Activated CD4-positive, alpha-beta T cell treated with anti-CD3 and anti-CD28 coated beads, Interleukin-10, Interleukin-2, amounts not matched to agents 100 ng/mL and 50 ng/mL, durations not matched to agents 16 hours and 8 hours (primary cell): ENCODE data around the gene ANKRD13D.

Experiments used
- DNase-seq: peaks from one replicate; pipeline ENCODE4 v3.0.0-alpha.2; 2020

Gene ANKRD13D

DNA sequence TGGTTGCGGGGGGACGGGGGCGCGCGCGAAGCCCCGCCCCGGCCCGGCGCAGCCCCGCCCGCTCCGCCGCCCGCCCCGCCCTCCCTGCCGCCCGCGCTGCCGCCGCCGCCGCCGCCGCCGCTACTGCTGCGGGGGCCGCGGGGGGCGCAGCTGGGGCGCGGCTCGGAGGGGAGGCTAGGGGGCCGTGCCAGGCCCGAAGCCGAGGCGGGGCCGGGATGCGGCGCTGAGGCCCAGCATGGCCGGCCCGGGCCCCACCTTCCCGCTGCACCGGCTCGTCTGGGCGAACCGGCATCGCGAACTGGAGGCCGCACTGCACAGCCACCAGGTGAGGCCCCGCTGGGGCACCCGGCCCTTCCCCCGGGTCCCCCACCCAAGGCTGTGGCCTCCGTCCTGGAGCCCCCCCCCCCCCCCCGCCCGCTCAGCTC, at the start of gene ANKRD13D:
TSS of gene ANKRD13D (plus strand) at position 78 of the 425 bp plus-strand sequence. CDS start at position 236, 158 bp downstream.
- DNase-seq = no peak

DNA sequence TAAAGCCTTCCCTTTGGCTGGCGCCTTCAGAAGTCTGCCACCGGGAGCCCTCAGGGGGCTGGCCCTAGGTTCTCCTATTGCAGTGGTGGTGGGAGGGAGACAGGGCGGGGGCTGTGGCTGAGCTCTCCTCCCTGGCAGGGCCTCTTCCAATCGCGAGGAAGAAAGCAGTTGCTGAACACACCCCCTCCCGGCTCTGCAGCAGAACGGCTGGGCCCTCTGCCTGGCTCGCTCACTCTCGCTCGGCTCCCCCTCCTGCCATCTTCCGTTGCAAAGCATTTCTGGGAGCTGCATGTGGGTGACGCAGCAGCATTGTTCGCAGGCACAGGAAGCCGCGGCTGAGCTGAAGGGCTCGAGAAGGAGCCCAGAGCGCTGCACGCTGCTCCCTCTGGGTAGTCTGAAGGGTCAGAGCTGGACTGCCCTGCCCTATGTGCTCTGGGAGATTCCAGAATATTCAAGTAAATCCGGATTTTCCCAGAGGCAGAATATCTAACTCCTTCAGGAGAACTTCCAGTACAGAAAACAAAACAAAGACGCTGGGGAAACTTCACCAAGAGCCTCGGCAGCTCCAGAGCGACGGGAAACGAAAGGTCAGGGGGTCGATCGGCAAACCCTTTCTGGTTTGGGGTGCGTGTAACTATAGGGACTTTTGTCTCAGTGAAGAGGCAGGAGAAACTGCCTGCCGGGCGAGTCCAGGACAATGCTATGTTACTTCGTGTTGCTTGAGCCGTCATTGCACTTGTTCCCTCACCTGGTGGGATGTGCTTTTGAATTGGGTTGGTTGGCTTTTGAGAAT, 49.1 kb upstream of the ANKRD13D start:
- peak; percentile 99 for DNase-seq

DNA sequence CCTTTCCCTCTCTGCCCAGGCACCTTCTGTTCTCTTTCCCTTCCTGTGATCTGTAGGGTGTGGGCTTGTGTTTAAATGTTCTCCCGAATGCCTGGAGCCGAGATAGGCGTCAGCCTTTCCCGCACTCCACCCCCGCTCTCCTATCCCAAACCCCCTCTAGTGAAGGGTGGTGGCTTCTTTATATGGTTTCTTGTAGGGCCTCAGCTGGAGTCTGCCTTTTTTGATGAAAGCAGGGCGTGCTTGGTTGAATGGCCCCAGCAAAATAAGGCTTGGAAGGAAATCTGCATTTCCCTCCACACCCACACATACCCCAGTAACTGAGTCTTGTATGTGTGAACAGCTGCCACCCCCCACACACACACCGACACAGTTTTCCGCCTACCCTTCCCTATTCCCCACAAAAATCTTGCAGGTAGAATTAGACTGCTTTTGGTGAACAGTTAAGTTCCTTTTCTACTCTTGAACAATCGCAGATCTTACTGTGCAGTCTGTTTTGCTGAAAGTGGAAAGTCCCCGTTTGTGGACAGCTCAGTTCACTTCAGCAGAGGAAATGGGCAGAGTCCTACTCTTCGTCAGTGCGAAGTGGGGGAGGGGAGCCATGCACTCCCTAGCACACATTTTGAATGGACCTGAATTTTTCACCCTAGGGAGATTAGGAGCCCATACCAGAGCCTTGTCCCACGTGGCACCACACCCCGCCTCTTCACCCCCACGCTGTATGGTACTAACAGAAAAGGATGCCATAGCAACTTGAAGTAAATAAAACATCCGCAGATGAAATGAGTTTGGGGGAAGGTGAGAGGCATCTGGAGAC, 48.3 kb upstream of the ANKRD13D start:
- DNase-seq = peak; percentile 94

DNA sequence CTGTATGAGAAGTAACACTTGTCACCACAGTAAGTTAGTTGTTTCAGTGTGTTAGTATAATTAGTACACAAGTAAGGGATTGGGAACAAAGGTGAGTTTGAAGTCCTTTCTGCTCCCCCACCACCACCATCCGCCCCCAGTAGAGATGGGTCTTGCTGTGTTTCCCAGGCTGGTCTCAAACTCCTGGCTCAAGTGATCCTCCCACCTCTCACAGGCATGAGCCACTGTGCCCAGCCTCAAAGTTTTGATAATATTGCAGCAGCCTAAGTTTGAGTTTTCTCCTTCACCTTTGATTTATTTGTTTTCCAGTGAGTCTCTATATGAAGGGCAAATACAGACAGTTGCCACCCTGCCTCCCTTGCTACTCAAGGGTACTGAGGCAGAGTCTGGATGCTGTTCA, 46.6 kb upstream of the ANKRD13D start:
- DNase-seq = no peak

DNA sequence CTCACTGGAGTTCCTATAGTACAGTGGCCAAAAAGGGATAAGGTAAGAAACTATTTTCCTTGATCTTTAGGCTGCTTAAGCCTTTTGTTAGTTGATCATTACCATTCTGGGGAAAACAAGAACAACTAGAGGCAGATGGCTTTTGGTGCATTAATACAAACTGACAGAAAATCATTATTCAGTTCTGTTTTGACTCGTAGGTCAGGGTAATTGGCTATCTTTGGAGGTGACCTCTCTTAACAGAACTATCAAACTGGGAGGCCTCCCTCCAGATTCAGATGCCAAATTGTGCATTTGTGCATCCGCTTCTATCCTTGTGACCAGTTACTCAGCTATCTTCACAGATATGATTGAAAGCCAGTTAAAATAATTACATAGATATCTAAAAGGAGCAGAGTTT, 46.1 kb upstream of the ANKRD13D start:
- no peak for DNase-seq

DNA sequence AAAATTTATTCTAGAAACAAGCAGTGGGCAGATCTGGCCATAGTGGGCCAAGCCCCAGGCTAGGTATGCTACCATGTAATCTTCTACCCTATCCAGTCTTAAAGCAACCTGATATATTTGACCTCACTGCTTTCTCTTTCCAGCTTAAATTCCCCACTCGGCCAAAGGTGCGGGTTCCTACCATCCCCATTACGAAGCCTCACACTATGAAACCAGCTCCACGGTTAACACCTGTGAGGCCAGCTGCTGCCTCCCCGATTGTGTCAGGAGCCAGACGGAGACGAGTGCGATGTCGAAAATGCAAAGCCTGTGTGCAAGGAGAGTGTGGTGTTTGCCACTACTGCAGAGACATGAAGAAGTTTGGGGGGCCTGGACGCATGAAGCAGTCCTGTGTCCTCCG, 44.1 kb upstream of the ANKRD13D start:
- no peak for DNase-seq

DNA sequence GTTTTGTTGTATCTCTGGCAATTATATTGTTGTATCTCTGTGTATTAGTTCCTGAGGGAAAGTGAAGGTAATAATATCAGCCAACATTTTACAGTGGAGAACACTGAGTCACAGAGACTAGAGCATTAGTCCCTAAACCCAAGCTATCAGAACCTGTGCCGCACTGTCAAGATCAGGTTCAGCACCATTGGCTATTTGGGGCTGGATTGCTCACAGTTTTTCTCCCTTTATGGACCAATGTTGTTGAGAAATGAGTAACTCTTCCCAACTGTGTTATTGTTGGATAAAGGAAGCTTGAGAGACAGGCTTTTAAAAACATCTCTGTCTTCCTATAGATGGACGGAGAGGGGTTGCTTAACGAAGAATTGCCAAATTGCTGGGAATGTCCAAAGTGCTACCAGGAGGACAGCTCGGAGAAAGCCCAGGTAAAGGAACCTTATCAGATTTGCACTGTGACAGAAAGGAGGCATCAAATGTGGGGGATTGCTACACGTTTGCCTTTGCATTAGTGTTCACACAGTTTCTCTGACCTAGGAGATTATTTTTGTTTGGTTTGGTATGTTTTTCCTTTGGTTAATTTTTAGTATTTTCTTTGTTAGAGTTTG, 41.1 kb upstream of the ANKRD13D start:
- DNase-seq = no peak

DNA sequence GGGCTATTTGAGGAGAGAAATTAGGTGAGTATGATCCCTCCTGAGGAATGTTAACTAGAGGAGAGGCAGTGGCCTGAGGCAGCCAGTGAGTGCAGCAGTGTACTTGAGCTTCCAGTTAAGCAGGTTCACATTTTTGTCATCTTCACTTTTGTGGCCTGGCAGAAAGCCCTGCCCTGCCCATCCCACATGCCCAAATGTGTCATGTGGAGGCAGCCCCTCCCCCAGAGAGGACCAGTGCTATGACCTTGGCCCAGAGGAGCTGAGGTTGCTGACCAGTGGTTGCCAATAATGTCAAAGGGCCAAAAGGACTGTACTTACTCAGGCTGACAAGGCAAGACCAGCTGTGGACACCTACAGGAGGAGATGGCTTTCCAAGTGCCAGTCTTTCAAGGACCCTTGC, 40.5 kb upstream of the ANKRD13D start:
- no peak for DNase-seq

DNA sequence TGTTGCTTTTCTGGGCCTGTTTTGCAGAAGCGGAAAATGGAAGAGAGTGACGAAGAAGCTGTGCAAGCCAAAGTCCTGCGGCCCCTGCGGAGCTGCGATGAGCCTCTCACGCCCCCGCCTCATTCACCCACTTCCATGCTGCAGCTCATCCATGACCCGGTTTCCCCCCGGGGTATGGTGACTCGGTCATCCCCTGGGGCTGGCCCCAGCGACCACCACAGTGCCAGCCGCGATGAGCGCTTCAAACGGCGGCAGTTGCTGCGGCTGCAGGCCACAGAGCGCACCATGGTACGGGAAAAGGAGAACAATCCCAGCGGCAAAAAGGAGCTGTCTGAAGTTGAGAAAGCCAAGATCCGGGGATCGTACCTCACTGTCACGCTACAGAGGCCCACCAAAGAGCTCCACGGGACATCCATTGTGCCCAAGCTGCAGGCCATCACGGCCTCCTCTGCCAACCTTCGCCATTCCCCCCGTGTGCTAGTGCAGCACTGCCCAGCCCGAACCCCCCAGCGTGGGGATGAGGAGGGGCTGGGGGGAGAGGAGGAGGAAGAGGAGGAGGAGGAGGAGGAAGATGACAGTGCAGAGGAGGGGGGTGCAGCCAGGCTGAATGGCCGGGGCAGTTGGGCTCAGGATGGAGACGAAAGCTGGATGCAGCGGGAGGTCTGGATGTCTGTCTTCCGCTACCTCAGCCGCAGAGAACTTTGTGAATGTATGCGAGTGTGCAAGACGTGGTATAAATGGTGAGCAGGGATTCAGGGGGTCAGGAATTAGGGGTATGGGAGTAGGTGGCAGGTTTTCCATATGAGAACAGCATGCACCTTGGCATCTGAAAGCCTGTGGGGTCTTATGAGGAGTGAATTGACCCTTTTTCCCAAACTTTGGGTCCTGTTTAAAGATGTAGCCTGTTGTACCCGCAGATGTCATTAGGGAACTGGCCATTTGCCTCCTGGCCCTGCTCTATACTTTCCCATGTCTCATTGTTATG, 38.8 kb upstream of the ANKRD13D start:
- no peak for DNase-seq

DNA sequence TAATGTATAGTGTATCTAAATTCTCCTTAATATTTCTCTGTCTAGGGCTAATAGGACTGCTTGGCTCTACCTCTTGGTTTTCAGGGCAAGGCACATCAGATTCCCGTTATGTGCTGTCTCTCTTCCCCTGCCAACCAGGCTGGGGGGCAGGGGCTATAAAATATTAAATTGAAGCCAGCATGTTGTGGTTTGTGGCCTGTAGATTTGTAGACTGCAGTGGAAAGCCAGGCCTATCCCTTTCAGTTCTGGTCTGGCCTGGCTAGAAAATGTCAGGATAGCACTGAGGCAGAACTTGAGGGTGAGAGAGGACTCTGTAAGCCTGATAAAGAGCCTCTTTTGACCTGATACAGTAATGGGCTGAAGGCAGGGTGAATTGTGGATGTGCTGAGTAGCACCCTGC, 37.3 kb upstream of the ANKRD13D start:
- DNase-seq = no peak

DNA sequence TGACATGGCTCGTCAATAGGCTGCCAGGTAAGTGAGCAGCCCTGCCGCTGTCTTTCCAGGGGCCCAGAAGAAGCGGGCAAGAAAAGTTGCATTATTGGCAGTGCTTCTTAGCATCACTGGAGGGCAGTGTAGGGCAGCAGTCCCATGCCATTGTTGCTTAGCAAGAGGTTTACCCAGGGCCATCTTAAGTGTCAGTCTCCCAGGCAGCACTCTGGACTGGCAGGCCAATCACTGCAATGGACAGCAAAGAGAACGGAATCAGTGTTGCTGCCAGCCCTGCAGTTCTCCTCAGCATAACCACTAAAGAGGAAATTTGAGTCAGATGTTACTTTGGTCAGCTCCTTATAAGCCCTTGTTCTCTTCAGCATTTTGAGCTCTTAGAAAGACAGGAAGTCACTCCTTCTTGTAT, 36.3 kb upstream of the ANKRD13D start:
- peak; percentile 42 for DNase-seq

DNA sequence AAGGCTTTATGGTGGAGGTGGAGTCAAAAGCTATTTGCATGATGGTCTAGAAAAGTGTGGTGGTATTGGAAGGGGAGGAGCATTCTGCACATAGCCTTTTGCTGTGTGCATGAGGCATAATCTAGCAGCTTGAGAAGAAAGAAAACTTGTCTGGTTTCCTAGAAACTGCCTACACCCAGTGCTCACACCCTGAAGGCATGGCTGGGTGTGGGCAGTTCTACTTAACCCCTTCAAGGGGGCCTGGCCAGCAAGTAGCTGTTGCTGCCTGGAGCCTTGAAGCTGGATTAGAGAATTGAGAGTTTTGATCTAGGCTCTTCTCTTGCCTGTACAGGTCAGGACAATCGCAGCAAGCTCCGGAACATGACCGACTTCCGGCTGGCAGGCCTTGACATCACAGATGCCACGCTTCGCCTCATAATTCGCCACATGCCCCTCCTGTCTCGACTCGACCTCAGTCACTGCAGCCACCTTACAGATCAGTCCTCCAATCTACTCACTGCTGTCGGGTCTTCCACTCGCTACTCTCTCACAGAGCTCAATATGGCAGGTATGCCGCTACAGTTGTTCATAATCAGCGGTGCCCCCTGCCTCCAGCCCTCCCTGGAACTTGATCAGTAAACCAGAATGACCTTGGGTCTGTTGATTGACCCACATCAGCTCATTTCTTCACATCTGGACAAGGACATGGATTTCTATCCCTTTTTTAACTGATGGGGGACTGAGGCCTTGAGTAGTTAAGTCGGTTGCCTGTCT, 35.1 kb upstream of the ANKRD13D start:
- no peak for DNase-seq

DNA sequence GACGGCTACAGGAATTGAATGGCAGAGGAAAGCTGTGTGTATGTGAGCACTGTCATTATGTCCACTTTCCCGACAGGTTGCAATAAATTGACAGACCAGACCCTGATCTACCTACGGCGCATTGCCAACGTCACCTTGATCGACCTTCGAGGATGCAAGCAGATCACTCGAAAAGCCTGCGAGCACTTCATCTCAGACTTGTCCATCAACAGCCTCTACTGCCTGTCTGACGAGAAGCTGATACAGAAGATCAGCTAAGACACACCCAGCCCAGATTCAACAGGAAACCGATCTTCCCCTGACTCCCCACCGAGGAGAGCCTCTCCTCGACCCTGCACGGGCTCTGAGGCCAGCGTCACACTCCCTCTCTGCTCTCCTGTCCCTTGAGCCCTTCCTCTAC, 34.3 kb upstream of the ANKRD13D start:
- no peak for DNase-seq

DNA sequence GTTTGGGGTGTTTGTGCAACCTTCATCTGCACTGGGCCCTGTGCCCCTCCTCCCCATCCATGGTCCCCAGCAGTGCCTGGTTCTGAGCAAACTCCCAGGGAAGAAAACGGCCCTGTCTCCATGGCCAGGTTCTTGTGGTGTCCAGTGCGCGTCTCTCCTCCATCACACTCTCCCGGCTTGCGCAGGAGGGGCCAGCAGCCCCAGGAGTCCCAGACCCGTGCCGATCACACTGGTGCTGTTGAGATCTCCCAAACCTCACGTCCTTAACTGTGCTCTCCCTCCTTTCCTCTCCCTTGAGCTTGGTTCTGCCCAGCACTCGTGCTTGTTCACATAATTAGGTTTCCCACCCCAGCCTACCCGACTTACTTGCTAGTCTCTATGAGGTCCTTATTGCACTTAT, 33.8 kb upstream of the ANKRD13D start:
- DNase-seq = no peak

DNA sequence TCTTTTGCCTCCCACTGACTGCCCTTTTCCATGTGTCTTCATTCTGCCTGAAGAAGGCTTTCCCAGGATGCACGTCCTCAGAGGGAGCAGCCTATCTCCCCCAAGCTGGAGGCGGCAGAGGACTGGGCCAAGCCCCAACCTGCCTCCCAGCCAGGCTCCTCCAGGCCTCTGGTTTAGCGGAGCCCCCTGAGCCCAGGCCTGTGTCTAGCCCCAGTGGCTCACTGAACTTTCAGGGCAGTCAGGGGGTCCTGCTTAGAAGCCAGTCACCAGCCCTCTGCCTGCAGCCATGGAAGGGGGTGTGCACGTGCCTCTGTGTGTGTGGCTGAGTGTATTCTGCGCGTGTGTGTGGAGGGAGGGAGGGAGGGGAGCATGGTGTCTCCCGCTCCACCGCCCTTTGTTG, 33.2 kb upstream of the ANKRD13D start:
- no peak for DNase-seq

DNA sequence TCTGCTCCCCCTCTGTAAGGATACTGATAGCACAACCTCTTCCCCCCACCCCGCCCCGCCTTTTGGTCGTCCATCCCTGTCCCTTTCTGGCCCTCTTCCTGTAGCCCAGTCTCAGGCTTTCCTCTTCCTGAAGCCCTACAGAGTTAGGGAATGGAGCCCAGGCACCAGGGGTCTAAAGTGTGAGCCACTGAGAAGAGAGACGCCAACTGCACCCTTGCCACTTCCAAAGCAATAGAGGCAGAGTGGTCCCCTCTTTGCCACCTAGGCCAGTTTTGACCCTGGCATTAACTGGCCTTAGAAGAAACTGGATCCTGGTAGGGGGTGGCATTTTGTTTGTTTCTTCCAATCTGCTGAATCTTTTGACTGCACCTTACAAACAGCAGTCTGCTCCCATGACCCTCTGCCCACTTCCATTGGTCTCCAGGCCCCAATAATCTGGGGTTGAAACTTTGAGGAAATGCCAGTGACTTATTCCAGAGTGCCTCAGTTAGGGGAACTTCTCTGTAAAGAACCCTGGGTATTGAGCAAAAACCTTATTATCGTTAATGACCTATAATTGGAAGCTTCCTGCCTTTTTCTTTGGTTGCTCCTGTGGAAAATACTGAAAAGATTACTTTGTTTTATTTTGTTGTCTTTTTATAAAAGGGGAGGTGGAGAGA, 32.5 kb upstream of the ANKRD13D start:
- DNase-seq = no peak

DNA sequence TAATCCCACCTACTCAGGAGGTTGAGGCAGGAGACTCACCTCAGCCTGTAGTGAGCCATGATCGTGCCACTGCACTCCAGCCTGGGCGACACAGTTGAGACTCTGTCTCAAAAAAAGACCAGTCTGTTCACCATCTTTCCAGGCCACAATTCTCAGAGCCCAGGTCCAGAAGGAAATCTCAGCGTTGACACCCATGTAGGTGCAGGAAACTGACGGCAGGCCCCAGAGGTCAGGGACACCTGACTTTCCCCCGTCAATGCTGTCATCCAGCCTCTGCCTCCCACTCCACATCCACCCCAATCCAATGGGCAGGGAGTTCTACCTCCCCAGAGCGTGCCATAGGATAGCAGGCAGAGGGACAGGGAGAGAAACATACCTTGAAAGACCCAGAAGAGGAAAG, 28.7 kb upstream of the ANKRD13D start:
- DNase-seq = no peak

DNA sequence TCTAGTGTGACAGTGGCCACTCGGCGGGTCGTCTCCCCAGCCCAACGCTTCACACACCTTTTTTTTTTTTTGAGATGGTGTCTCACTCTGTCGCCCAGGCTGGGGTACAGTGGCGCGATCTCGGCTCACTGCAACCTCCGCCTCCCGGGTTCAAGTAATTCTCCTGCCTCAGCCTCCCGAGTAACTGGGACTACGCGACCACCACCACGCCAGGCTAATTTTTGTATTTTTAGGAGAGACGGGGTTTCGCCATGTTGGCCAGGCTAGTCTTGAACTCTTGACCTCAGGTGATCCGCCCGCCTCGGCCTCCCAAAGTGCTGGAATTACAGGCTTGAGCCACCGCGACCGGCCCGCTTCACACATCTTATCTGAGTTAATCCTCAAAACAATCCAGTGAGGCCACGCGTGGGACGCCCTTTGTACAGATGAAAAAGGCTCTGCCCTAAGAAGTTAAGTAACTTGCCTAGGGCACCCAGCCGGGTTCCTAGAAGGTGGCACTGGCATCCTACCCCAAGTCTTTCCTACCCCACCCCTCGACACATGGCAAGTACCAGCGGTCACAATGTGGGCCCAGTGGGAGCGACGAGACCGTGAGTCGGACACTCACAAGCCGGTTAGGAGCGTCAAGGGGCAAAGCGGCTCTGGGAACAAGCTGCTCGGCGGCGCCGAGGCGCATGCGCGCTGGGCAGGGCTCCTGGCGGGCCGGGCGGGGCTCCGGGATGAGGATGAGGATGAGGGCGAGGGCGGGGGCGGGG, 28.0 kb upstream of the ANKRD13D start:
- peak; percentile 77 for DNase-seq

DNA sequence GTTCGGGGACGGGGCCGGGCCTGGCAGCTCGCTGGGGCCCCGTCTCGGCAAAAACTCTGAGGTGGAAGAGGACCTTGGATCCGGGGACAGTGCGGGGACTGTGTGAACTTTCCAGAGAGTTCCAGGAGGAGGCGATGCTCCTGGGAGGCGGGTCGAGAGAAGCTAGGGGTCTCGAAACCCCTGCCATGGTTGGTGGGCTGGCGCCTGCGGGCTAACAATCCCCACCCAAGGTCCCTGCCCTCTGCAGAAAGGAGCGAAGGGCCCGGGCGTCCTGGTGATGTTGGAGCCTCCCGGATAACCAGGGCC, 27.5 kb upstream of the ANKRD13D start:
- DNase-seq = no peak

DNA sequence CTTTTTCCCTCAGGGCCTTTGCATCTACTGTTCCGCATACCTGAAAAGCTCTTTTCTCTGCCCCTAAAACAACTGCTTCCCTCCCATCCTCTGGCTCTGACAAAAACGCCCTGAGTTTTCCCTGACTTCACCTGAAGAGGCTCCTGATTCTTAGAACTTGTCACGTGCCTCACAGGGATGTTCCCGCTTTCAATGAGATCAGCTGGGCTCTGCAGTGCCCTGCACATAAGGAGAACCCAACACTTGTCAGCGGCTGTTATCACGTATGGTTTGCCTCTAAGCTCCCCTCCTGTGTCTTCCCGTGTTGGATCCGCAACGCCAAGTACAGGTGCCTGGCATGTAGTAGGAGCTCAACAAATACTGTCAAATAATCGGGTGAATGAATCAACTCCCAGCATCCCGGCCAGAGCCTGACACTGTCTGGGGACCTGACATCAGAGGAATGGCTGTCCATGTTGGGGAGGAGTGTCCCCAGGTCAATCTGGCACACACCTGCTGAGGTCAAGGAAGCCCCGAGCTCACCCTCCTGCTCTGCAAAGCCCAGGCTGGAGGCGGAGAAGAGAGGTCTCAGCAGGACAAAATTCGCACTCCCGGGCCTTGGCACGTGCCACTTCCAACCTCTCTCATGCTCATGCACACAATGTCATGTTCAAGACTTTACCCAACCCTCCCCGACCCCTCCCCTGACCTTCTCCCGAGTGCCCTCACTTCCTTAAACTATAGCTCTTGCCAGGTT, 27.0 kb upstream of the ANKRD13D start:
- DNase-seq = no peak
